HepG2 (cell line): Measurements from ENCODE around the gene GADD45GIP1. TPM values are rescaled to one million over a fixed set of nuclear protein-coding genes. Genes with fewer than 3 reads are reported as not detected.
A peak's percentile ranks its signal among the peaks of the same experiment; 100 is the strongest.

Source experiments
- GMEB2 ChIP-seq: IDR thresholded peaks from 2 replicates; pipeline ENCODE4 v1.6.1; 2016; ENCODE audit warnings: missing biosample characterization, missing genetic modification reagents, low read depth
- GPBP1L1 ChIP-seq: sonication (generic); formaldehyde crosslinking; IDR thresholded peaks from 2 replicates; pipeline ENCODE4 v1.5.0; 2020; ENCODE audit warnings: mild to moderate bottlenecking, missing genetic modification reagents
- GPN1 ChIP-seq: sonication (generic); formaldehyde crosslinking; IDR thresholded peaks from 2 replicates; pipeline ENCODE4 v1.5.1; 2020; ENCODE audit warnings: missing genetic modification reagents, borderline replicate concordance
- MEIS2 ChIP-seq: sonication (generic); formaldehyde crosslinking; IDR thresholded peaks from 2 replicates; pipeline ENCODE4 v1.9.0; 2021; ENCODE audit warnings: mild to moderate bottlenecking, missing genetic modification reagents
- MXD1 ChIP-seq: sonication (generic); formaldehyde crosslinking; IDR thresholded peaks from 2 replicates; pipeline ENCODE4 v1.4.0; 2020; ENCODE audit warnings: mild to moderate bottlenecking, missing genetic modification reagents
- ONECUT2 ChIP-seq: sonication (generic); formaldehyde crosslinking; IDR thresholded peaks from 2 replicates; pipeline ENCODE4 v1.4.0; 2020; ENCODE audit warnings: missing genetic modification reagents
- ZFAT ChIP-seq: sonication (generic); formaldehyde crosslinking; conservative IDR thresholded peaks from 2 replicates; pipeline ENCODE4 v1.8.1; 2023; ENCODE audit warnings: missing genetic modification reagents, inconsistent platforms
- ZFP62 ChIP-seq: sonication (generic); formaldehyde crosslinking; IDR thresholded peaks from 2 replicates; pipeline ENCODE4 v1.4.0; 2020; ENCODE audit warnings: missing genetic modification reagents
- ZNF124 ChIP-seq: sonication (generic); formaldehyde crosslinking; IDR thresholded peaks from 2 replicates; pipeline ENCODE4 v1.4.0; 2020; ENCODE audit warnings: missing genetic modification reagents
- ZNF264 ChIP-seq: sonication (generic); formaldehyde crosslinking; IDR thresholded peaks from 2 replicates; pipeline ENCODE4 v1.4.0; 2020; ENCODE audit warnings: missing genetic modification reagents
- ZNF331 ChIP-seq: sonication (generic); formaldehyde crosslinking; IDR thresholded peaks from 2 replicates; pipeline ENCODE4 v1.4.0; 2020; ENCODE audit warnings: missing genetic modification reagents
- ZNF382 ChIP-seq: sonication (generic); formaldehyde crosslinking; IDR thresholded peaks from 2 replicates; pipeline ENCODE4 v1.5.0; 2020; ENCODE audit warnings: missing genetic modification reagents, mild to moderate bottlenecking, borderline replicate concordance
- ZNF414 ChIP-seq: sonication (generic); formaldehyde crosslinking; IDR thresholded peaks from 2 replicates; pipeline ENCODE4 v1.5.0; 2020; ENCODE audit warnings: missing genetic modification reagents
- ZNF430 ChIP-seq: sonication (generic); formaldehyde crosslinking; IDR thresholded peaks from 2 replicates; pipeline ENCODE4 v1.9.0; 2021; ENCODE audit warnings: mild to moderate bottlenecking, missing genetic modification reagents
- polyA plus RNA-seq, 8 experiments: library from polyadenylated mRNA; depleted of rRNA in 3 of 8; stranded (reverse) in 7 of 8; unstranded in 1 of 8; fragments of >200 nt; fragmentation: Illumina TruSeq in 4 of 8; extraction: Trizol in 4 of 8; gene quantifications; 2 replicates each; pipeline versions ENCODE4 v1.2.1 to v1.2.3, GENCODE V29; 2011 to 2016; ENCODE audit warnings: low read depth in 4 of 8, missing spikeins in 1 of 8, mixed read lengths in 1 of 8; ENCODE audit not compliant: insufficient read depth in 1 of 8
- total RNA-seq, 5 experiments: library from RNA; depleted of rRNA; stranded (reverse); fragments of >200 nt; fragmentation: Illumina TruSeq; extraction: Trizol; gene quantifications; 2 replicates each; pipeline ENCODE4 v1.2.3, GENCODE V29; 2016; ENCODE audit warnings: low read depth in 1 of 5
- TF ChIP-seq, protein P1 (sequence below), 2 experiments: sonication (generic) in 1 of 2; formaldehyde crosslinking in 1 of 2; IDR thresholded peaks; 2 replicates each; pipeline versions ENCODE4 v1.6.1 to v1.9.0; 2014 to 2022; ENCODE audit warnings: antibody characterized with exemption in 1 of 2, borderline replicate concordance in 1 of 2, inconsistent platforms in 1 of 2, low read depth in 1 of 2, missing genetic modification reagents in 1 of 2
- TF ChIP-seq, protein P2 (sequence below): sonication (generic); formaldehyde crosslinking; IDR thresholded peaks from 2 replicates; pipeline ENCODE4 v1.8.1; 2023; ENCODE audit warnings: mild to moderate bottlenecking, missing genetic modification reagents

Gene GADD45GIP1
- total and polyA plus RNA-seq, 2 of the 13 experiments (the other 11 are each of a cell fraction or from before 2014, with no cell fraction given) = 24.6 to 30.7 TPM

DNA sequence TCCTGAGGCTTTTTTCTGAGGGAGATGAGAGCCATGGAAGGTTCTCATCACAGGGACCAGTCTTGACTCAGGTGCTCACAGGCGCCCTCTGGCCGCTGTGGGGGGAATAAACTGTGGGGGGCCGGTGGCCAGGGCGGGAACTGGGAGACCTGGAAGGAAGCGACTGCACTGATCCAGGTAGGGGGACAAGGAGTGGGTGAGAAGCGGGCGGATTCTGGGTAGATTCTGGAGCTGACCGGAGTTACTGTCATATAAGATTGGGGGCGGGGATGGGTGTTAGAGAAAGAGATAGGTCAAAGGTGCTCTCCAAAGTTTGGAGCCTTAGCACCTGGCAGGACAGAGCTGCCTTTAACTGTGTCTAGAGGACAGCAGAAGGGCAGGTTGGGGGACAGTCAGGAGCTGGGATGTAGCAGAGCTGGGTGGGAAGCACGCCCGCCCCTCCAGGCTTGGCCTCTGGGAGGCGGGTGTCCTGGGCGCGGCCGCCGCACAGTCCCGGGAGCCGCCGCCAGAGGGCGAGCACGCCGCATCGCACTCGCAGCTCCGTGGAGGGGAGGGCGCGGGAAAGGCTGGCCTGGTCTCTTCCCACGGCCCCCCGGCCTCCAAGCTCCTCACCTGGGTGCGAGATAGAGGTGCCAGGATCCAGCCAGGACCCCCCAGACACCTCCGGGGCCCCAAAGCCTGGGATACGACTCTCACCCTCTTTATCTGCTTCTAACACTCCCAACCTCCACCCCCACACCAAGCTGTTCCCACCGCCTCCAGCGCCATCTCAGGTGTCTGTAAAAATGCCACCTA is 8.2 kb upstream of the GADD45GIP1 start (continued):
- TF ChIP-seq, protein P1, sequence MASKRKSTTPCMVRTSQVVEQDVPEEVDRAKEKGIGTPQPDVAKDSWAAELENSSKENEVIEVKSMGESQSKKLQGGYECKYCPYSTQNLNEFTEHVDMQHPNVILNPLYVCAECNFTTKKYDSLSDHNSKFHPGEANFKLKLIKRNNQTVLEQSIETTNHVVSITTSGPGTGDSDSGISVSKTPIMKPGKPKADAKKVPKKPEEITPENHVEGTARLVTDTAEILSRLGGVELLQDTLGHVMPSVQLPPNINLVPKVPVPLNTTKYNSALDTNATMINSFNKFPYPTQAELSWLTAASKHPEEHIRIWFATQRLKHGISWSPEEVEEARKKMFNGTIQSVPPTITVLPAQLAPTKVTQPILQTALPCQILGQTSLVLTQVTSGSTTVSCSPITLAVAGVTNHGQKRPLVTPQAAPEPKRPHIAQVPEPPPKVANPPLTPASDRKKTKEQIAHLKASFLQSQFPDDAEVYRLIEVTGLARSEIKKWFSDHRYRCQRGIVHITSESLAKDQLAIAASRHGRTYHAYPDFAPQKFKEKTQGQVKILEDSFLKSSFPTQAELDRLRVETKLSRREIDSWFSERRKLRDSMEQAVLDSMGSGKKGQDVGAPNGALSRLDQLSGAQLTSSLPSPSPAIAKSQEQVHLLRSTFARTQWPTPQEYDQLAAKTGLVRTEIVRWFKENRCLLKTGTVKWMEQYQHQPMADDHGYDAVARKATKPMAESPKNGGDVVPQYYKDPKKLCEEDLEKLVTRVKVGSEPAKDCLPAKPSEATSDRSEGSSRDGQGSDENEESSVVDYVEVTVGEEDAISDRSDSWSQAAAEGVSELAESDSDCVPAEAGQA (IDR thresholded peaks at IDR 0.05; ENCODE audit: low read depth) = no peak
- TF ChIP-seq, protein P1 (CRISPR knock-in tag; IDR thresholded peaks at IDR 0.05; ENCODE audit: borderline replicate concordance) = no peak
- TF ChIP-seq MEIS2 (no peak), GPBP1L1 (CRISPR knock-in tag) (no peak), ZNF331 (peak; percentile 35; the same call in 1 of the 2 replicates), ZNF264 (CRISPR knock-in tag) (no peak), MXD1 (CRISPR knock-in tag) (no peak), ZFAT (CRISPR knock-in tag) (no peak), ZNF430 (CRISPR knock-in tag) (peak; percentile 77; the same call in 1 of the 2 replicates), ZNF382 (no peak), ONECUT2 (CRISPR knock-in tag) (no peak), ZFP62 (no peak), ZNF124 (CRISPR knock-in tag) (0 out of 2 replicates have a peak, but pooled peaks have one; percentile 49), GMEB2 (CRISPR knock-in tag) (no peak), ZNF414 (no peak), GPN1 (CRISPR knock-in tag) (no peak)
- TF ChIP-seq, protein P2, sequence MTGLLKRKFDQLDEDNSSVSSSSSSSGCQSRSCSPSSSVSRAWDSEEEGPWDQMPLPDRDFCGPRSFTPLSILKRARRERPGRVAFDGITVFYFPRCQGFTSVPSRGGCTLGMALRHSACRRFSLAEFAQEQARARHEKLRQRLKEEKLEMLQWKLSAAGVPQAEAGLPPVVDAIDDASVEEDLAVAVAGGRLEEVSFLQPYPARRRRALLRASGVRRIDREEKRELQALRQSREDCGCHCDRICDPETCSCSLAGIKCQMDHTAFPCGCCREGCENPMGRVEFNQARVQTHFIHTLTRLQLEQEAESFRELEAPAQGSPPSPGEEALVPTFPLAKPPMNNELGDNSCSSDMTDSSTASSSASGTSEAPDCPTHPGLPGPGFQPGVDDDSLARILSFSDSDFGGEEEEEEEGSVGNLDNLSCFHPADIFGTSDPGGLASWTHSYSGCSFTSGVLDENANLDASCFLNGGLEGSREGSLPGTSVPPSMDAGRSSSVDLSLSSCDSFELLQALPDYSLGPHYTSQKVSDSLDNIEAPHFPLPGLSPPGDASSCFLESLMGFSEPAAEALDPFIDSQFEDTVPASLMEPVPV (CRISPR knock-in tag) = no peak
